Calu3 (cell line): ENCODE measurements around the gene SMC1A. TPM values are rescaled to one million over a fixed set of nuclear protein-coding genes. Genes with fewer than 3 reads are reported as not detected.

Experiments used
- BruUV-seq: library from RNA; stranded (reverse); fragments of 400-500 nt; replicated peaks from 2 replicates; lab custom pipeline; 2021; lab: Mats Ljungman, UMichigan
- CTCF ChIA-PET: fragments of 300-600 bp; sonication (Branson Sonifier 250); formaldehyde crosslinking; loops from one replicate; lab custom pipeline; 2022; ENCODE audit warnings: antibody characterized with exemption; lab: Charles Lee
- DNase-seq: peaks from one replicate; pipeline ENCODE4 v3.0.0; 2022
- H3K27ac Mint-ChIP-seq: one replicate; pipeline ENCODE4 v1.8.0; 2022; ENCODE audit warnings: mixed read lengths; ENCODE audit not compliant: unreplicated experiment
- H3K27me3 Mint-ChIP-seq: one replicate; pipeline ENCODE4 v1.8.0; 2022; ENCODE audit warnings: mixed read lengths; ENCODE audit not compliant: unreplicated experiment
- H3K36me3 Mint-ChIP-seq: one replicate; pipeline ENCODE4 v1.8.0; 2022; ENCODE audit warnings: mild to moderate bottlenecking, moderate library complexity, mixed read lengths; ENCODE audit not compliant: insufficient read depth, unreplicated experiment
- H3K4me1 Mint-ChIP-seq: one replicate; pipeline ENCODE4 v1.8.0; 2022; ENCODE audit warnings: mild to moderate bottlenecking, low read depth, mixed read lengths; ENCODE audit not compliant: unreplicated experiment
- H3K4me3 Mint-ChIP-seq: one replicate; pipeline ENCODE4 v1.8.0; 2022; ENCODE audit warnings: mild to moderate bottlenecking, low read depth, moderate library complexity, mixed read lengths; ENCODE audit not compliant: unreplicated experiment
- H3K9me3 Mint-ChIP-seq: one replicate; pipeline ENCODE4 v1.8.0; 2022; ENCODE audit warnings: low read depth, mixed read lengths; ENCODE audit not compliant: unreplicated experiment
- CTCF ChIP-seq: fragments of 200-600 bp; IDR thresholded peaks from one replicate; pipeline ENCODE4 v1.8.0; 2022; ENCODE audit warnings: antibody characterized with exemption; ENCODE audit not compliant: unreplicated experiment
- intact Hi-C: fragments of 100-400 bp; cut with micrococcal nuclease; formaldehyde crosslinking; loops from one replicate; pipeline ENCODE4 v1.10.0; 2022; ENCODE audit not compliant: unreplicated experiment
- total RNA-seq: library from RNA; stranded (reverse); gene quantifications from 2 replicates; pipeline ENCODE4 v1.2.3, GENCODE V29; 2022

Gene SMC1A
- total RNA-seq, 1 experiment from 2014 or later: 100 TPM

GRCh38 chrX:53340852-53341645 is 81.4 kb downstream of the SMC1A start:
- CTCF ChIA-PET: interaction anchor here (0.6 to 1.1 kb wide), 2 partner anchors 13 to 14 kb away, joined by 3 to 4 read pairs; no protein-coding TSS in a partner anchor
- Mint-ChIP-seq H3K4me1 (no peaks in the 10 kb centered on the region), H3K27ac (no peak overlapping the region), H3K9me3 (no peaks in the 10 kb centered on the region), H3K4me3 (no peak overlapping the region), H3K27me3 (peaks cover 41% of the 10 kb centered on the region), H3K36me3 (no peaks in the 10 kb centered on the region)
- intact Hi-C loops: no loop called here
- BruUV-seq: no TSS peak
- DNase-seq: no peak
- no peak for TF ChIP-seq CTCF

GRCh38 chrX:53337101-53337500 is 85.4 kb downstream of the SMC1A start:
- Mint-ChIP-seq H3K36me3 (no peaks in the 10 kb centered on the region), H3K27ac (no peak overlapping the region), H3K9me3 (no peaks in the 10 kb centered on the region), H3K4me3 (no peak overlapping the region), H3K27me3 (peaks cover 72% of the 10 kb centered on the region), H3K4me1 (no peaks in the 10 kb centered on the region)
- no peak for TF ChIP-seq CTCF
- no TSS peak for BruUV-seq
- DNase-seq: no peak
- CTCF ChIA-PET: no interaction called here
- intact Hi-C loops: no loop called here

GRCh38 chrX:53333853-53334252 is 88.6 kb downstream of the SMC1A start:
- intact Hi-C loops: no loop called here
- Mint-ChIP-seq H3K36me3 (no peaks in the 10 kb centered on the region), H3K4me1 (no peaks in the 10 kb centered on the region), H3K27ac (no peak overlapping the region), H3K27me3 (peaks cover 72% of the 10 kb centered on the region), H3K4me3 (no peak overlapping the region), H3K9me3 (no peaks in the 10 kb centered on the region)
- no peak for DNase-seq
- no peak for TF ChIP-seq CTCF
- CTCF ChIA-PET: no interaction called here
- BruUV-seq: no TSS peak

- CTCF ChIA-PET: interaction anchor here (0.6 to 1.3 kb wide), 3 partner anchors 9 to 150 kb away, joined by 3 to 4 read pairs (median 4); no protein-coding TSS in a partner anchor
- intact Hi-C loops: no loop called here
- H3K4me3 Mint-ChIP-seq: no peak overlapping the region
- H3K27me3 Mint-ChIP-seq: peaks cover 77% of the 10 kb centered on the region
- DNase-seq: no peak
- no peaks in the 10 kb centered on the region for H3K4me1 Mint-ChIP-seq
- no peak overlapping the region for H3K27ac Mint-ChIP-seq
- H3K36me3 Mint-ChIP-seq: no peaks in the 10 kb centered on the region
- no peak for TF ChIP-seq CTCF
- H3K9me3 Mint-ChIP-seq: no peaks in the 10 kb centered on the region
- no TSS peak for BruUV-seq
Measured at GRCh38 chrX:53332204-53332603, 90.2 kb downstream of the SMC1A start.
